H1 (cell line): ENCODE results near the gene RAP2C. TPM values are rescaled to one million over a fixed set of nuclear protein-coding genes. Genes with fewer than 3 reads are reported as not detected.

Source experiments
- CTCF ChIA-PET: fragments of 300-600 bp; sonication (Branson Sonifier 250); formaldehyde crosslinking; loops from one replicate; lab custom pipeline; 2021; ENCODE audit not compliant: partially characterized antibody; lab: Charles Lee
- POLR2A ChIA-PET: fragments of 300-600 bp; sonication (Branson Sonifier 250); formaldehyde crosslinking; loops from one replicate; lab custom pipeline; 2021; ENCODE audit warnings: inconsistent platforms; ENCODE audit not compliant: partially characterized antibody; lab: Charles Lee
- DNase-seq, 2 experiments: peaks; one replicate each; pipeline versions ENCODE4 v3.0.0 to v3.0.0-alpha.2; 2010 to 2022; ENCODE audit warnings: low spot score in 2 of 2, low read depth in 1 of 2, mixed read lengths in 1 of 2
- FAIRE-seq: peaks from 2 replicates; lab custom pipeline; 2011; peaks lifted over from hg19 to GRCh38; lab: Jason Lieb, UNC
- H2AFZ ChIP-seq: 2 replicates; pipeline ENCODE4 v1.8.1; 2012; ENCODE audit warnings: low read length, inconsistent platforms
- H2AK5ac ChIP-seq: 2 replicates; pipeline ENCODE4 v1.6.1; 2013; ENCODE audit warnings: low read depth, low read length
- H2BK120ac ChIP-seq: replicated peaks from 2 replicates; pipeline ENCODE3; 2013; ENCODE audit warnings: low read depth, low read length, inconsistent platforms
- H2BK12ac ChIP-seq: 2 replicates; pipeline ENCODE4 v1.6.1; 2013; ENCODE audit warnings: low read depth, low read length
- H2BK15ac ChIP-seq: 2 replicates; pipeline ENCODE4 v1.6.1; 2013; ENCODE audit warnings: low read length
- H2BK20ac ChIP-seq: 2 replicates; pipeline ENCODE4 v1.6.1; 2013; ENCODE audit warnings: low read length
- H2BK5ac ChIP-seq: 2 replicates; pipeline ENCODE4 v1.6.1; 2013; ENCODE audit warnings: low read depth, low read length
- H3K14ac ChIP-seq: 2 replicates; pipeline ENCODE4 v1.6.1; 2013; ENCODE audit warnings: inconsistent platforms; ENCODE audit not compliant: insufficient read length
- H3K18ac ChIP-seq: 2 replicates; pipeline ENCODE4 v1.6.1; 2013; ENCODE audit warnings: low read length; ENCODE audit errors: extremely low read depth
- H3K23ac ChIP-seq: 2 replicates; pipeline ENCODE4 v1.6.1; 2013; ENCODE audit warnings: inconsistent platforms; ENCODE audit not compliant: insufficient read length
- H3K23me2 ChIP-seq: 2 replicates; pipeline ENCODE4 v1.6.1; 2013; ENCODE audit warnings: low read depth, low read length
- H3K27ac ChIP-seq: 2 replicates; pipeline ENCODE4 v1.6.1; 2011; ENCODE audit warnings: low read depth, low read length, inconsistent platforms
- H3K27me3 ChIP-seq, 4 experiments: replicated peaks in 1 of 4; 1 replicate in 1 of 4; 2 replicates in 3 of 4; pipeline versions ENCODE4 v1.6.1 to v1.8.1; 2011 to 2013; ENCODE audit warnings: low read length in 3 of 4, mild to moderate bottlenecking in 3 of 4, inconsistent platforms in 2 of 4, mixed read lengths in 2 of 4, moderate library complexity in 1 of 4; ENCODE audit not compliant: control insufficient read depth in 3 of 4, insufficient read depth in 3 of 4; ENCODE audit errors: extremely low read depth in 1 of 4
- H3K36me3 ChIP-seq, 4 experiments: 2 replicates each; pipeline versions ENCODE4 v1.6.1 to v1.8.1; 2011 to 2013; ENCODE audit warnings: mild to moderate bottlenecking in 4 of 4, low read length in 3 of 4, moderate library complexity in 2 of 4, control low read depth in 1 of 4, inconsistent platforms in 1 of 4; ENCODE audit not compliant: insufficient read depth in 4 of 4, control insufficient read depth in 2 of 4
- H3K4ac ChIP-seq: replicated peaks from 2 replicates; pipeline ENCODE3; 2013; ENCODE audit warnings: low read length, low read depth, mixed read lengths, inconsistent platforms; ENCODE audit not compliant: insufficient read length
- H3K4me1 ChIP-seq, 4 experiments: replicated peaks in 1 of 4; 1 replicate in 1 of 4; 2 replicates in 3 of 4; pipeline versions ENCODE4 v1.6.1 to v1.8.1; 2011 to 2013; ENCODE audit warnings: low read length in 3 of 4, inconsistent platforms in 2 of 4, mixed read lengths in 1 of 4; ENCODE audit not compliant: insufficient read depth in 4 of 4, control insufficient read depth in 3 of 4
- H3K4me2 ChIP-seq, 2 experiments: 2 replicates each; pipeline versions ENCODE4 v1.6.1 to v1.8.1; 2011 to 2013; ENCODE audit warnings: low read depth in 2 of 2, low read length in 2 of 2, control low read depth in 1 of 2, inconsistent platforms in 1 of 2, mild to moderate bottlenecking in 1 of 2; ENCODE audit not compliant: insufficient read depth in 1 of 2
- H3K4me3 ChIP-seq, 4 experiments: fragments of 200-600, 300-600 bp in 1 of 4; sonication (generic), shearing (Covaris generic), sonication (Bioruptor Twin) in 1 of 4; 2 replicates each; pipeline versions ENCODE4 v1.5.1 to v1.8.1; 2011 to 2016; ENCODE audit warnings: low read length in 4 of 4, low read depth in 3 of 4, control low read depth in 2 of 4, inconsistent platforms in 2 of 4, mild to moderate bottlenecking in 2 of 4, mixed read lengths in 1 of 4, moderate library complexity in 1 of 4; ENCODE audit not compliant: insufficient read depth in 2 of 4; ENCODE audit errors: extremely low read depth in 1 of 4
- H3K56ac ChIP-seq: replicated peaks from 2 replicates; pipeline ENCODE3; 2013; ENCODE audit warnings: low read depth, mild to moderate bottlenecking, mixed read lengths, low read length, inconsistent platforms; ENCODE audit not compliant: insufficient read length
- H3K79me1 ChIP-seq: 2 replicates; pipeline ENCODE4 v1.6.1; 2013; ENCODE audit warnings: low read depth, low read length, control low read depth
- H3K79me2 ChIP-seq, 2 experiments: 2 replicates each; pipeline versions ENCODE4 v1.6.1 to v1.8.1; 2012 to 2013; ENCODE audit warnings: low read length in 2 of 2, mild to moderate bottlenecking in 2 of 2, inconsistent platforms in 1 of 2; ENCODE audit not compliant: insufficient read depth in 2 of 2, control insufficient read depth in 1 of 2
- H3K9ac ChIP-seq, 4 experiments: replicated peaks in 1 of 4; 1 replicate in 1 of 4; 2 replicates in 3 of 4; pipeline versions ENCODE4 v1.6.1 to v1.8.1; 2011 to 2013; ENCODE audit warnings: low read depth in 3 of 4, low read length in 3 of 4, control low read depth in 2 of 4, mild to moderate bottlenecking in 2 of 4, moderate library complexity in 2 of 4, inconsistent platforms in 1 of 4; ENCODE audit errors: extremely low read depth in 1 of 4
- H3K9me3 ChIP-seq, 2 experiments: 2 replicates each; pipeline versions ENCODE4 v1.6.1 to v1.8.1; 2012 to 2013; ENCODE audit warnings: mild to moderate bottlenecking in 2 of 2, moderate library complexity in 2 of 2, control low read depth in 1 of 2, inconsistent platforms in 1 of 2, low read depth in 1 of 2, low read length in 1 of 2, mixed read lengths in 1 of 2; ENCODE audit not compliant: insufficient read depth in 2 of 2
- H4K20me1 ChIP-seq, 2 experiments: replicated peaks in 1 of 2; 2 replicates each; pipeline versions ENCODE3 to v1.8.1; 2011 to 2013; ENCODE audit warnings: inconsistent platforms in 2 of 2, low read length in 2 of 2, mild to moderate bottlenecking in 1 of 2; ENCODE audit not compliant: insufficient read depth in 2 of 2, control insufficient read depth in 1 of 2
- H4K5ac ChIP-seq: 2 replicates; pipeline ENCODE4 v1.6.1; 2013; ENCODE audit warnings: low read length, low read depth, mixed read lengths, inconsistent platforms; ENCODE audit not compliant: insufficient read length
- H4K8ac ChIP-seq: 2 replicates; pipeline ENCODE4 v1.8.0; 2013; ENCODE audit warnings: mild to moderate bottlenecking, moderate library complexity, low read length, inconsistent platforms; ENCODE audit not compliant: insufficient read depth; ENCODE audit errors: extremely low read depth
- H4K91ac ChIP-seq: replicated peaks from 2 replicates; pipeline ENCODE3; 2013; ENCODE audit warnings: low read length, mixed read lengths, inconsistent platforms; ENCODE audit not compliant: insufficient read length
- BRCA1 ChIP-seq: IDR thresholded peaks from 2 replicates; pipeline ENCODE4 v1.6.1; 2012; ENCODE audit warnings: low read depth, low read length, improper control_type of control experiment
- CBX8 ChIP-seq: fragments of 300-800, 300-1000 bp; sonication (generic); IDR thresholded peaks from 2 replicates; pipeline ENCODE4 v1.7.1; 2016; ENCODE audit warnings: low read depth, low read length, borderline replicate concordance
- EGR1 ChIP-seq: IDR thresholded peaks from 2 replicates; pipeline ENCODE4 v1.6.1; 2011; ENCODE audit warnings: low read depth, low read length, borderline replicate concordance
- KDM5A ChIP-seq: fragments of 200-600 bp; IDR thresholded peaks from 2 replicates; pipeline ENCODE4 v1.7.1; 2012; ENCODE audit warnings: mild to moderate bottlenecking, low read length, inconsistent platforms, mixed read lengths
- PHF8 ChIP-seq: fragments of 200-600 bp; sonication (generic); conservative IDR thresholded peaks from 2 replicates; pipeline ENCODE4 v1.7.1; 2012; ENCODE audit warnings: low read depth, mild to moderate bottlenecking, inconsistent platforms, low read length, moderate library complexity
- POLR2A ChIP-seq, 2 experiments: IDR thresholded peaks; 1 replicate in 1 of 2; 2 replicates in 1 of 2; pipeline ENCODE4 v1.6.1; 2011; ENCODE audit warnings: low read depth in 2 of 2, low read length in 2 of 2, mild to moderate bottlenecking in 2 of 2; ENCODE audit errors: control extremely low read depth in 1 of 2
- RAD21 ChIP-seq, 2 experiments: IDR thresholded peaks in 1 of 2; conservative IDR thresholded peaks in 1 of 2; 2 replicates each; pipeline ENCODE4 v1.6.1; 2011; ENCODE audit warnings: low read depth in 2 of 2, low read length in 2 of 2, improper control_type of control experiment in 1 of 2, inconsistent platforms in 1 of 2, mild to moderate bottlenecking in 1 of 2, moderate library complexity in 1 of 2
- RXRA ChIP-seq: IDR thresholded peaks from 2 replicates; pipeline ENCODE4 v1.6.1; 2011; ENCODE audit warnings: low read depth, mild to moderate bottlenecking, low read length, moderate library complexity; ENCODE audit not compliant: insufficient read depth
- TAF1 ChIP-seq: IDR thresholded peaks from 2 replicates; pipeline ENCODE4 v1.6.1; 2011; ENCODE audit warnings: mild to moderate bottlenecking, low read depth, low read length
- TAF7 ChIP-seq: optimal IDR thresholded peaks from 2 replicates; pipeline ENCODE3; 2011; ENCODE audit warnings: low read depth, mild to moderate bottlenecking, inconsistent platforms, low read length, moderate library complexity, borderline replicate concordance
- whole genome bisulfite sequencing, 2 experiments: shearing (Covaris generic) in 1 of 2; methylation state at CpG; one replicate each; pipeline versions ENCODE4 v1.1.6 to v1.1.7; 2013 to 2015; ENCODE audit warnings: low lambda C conversion rate in 2 of 2, mixed read lengths in 2 of 2, inconsistent platforms in 1 of 2, low coverage in 1 of 2, missing lambda C conversion rate in 1 of 2; ENCODE audit not compliant: insufficient replicate concordance in 2 of 2, insufficient coverage in 1 of 2, insufficient read length in 1 of 2; ENCODE audit errors: extremely low coverage in 1 of 2, missing lambda C conversion rate in 1 of 2; 5-methylcytosine and 5-hydroxymethylcytosine counted together
- polyA plus RNA-seq, 7 experiments: library from polyadenylated mRNA; depleted of rRNA in 3 of 7; stranded (reverse) in 5 of 7; unstranded in 2 of 7; fragments of >200 nt in 5 of 7; fragments of 200-250 nt in 2 of 7; gene quantifications; 1 replicate in 5 of 7; 2 replicates in 1 of 7; 4 replicates in 1 of 7; pipeline versions ENCODE4 v1.2.1 to v1.2.3, GENCODE V29; 2011 to 2013; ENCODE audit warnings: missing spikeins in 2 of 7, mixed read lengths in 2 of 7
- total RNA-seq: library from RNA; stranded (reverse); fragmentation: NEBNext Ultra II Directional; extraction: Animal tissue kit (Norgen Biotek cat#: 25700); gene quantifications from 2 replicates; pipeline ENCODE4 v1.2.1, GENCODE V29; 2021
- TF ChIP-seq, protein P1 (sequence below): IDR thresholded peaks from 2 replicates; pipeline ENCODE4 v1.6.1; 2012; ENCODE audit warnings: inconsistent platforms

The RAP2C gene
- total and polyA plus RNA-seq, 2 of the 8 experiments (the other 6 are each of a cell fraction or from before 2014, with no cell fraction given) = 4.7 to 20.5 TPM

DNA sequence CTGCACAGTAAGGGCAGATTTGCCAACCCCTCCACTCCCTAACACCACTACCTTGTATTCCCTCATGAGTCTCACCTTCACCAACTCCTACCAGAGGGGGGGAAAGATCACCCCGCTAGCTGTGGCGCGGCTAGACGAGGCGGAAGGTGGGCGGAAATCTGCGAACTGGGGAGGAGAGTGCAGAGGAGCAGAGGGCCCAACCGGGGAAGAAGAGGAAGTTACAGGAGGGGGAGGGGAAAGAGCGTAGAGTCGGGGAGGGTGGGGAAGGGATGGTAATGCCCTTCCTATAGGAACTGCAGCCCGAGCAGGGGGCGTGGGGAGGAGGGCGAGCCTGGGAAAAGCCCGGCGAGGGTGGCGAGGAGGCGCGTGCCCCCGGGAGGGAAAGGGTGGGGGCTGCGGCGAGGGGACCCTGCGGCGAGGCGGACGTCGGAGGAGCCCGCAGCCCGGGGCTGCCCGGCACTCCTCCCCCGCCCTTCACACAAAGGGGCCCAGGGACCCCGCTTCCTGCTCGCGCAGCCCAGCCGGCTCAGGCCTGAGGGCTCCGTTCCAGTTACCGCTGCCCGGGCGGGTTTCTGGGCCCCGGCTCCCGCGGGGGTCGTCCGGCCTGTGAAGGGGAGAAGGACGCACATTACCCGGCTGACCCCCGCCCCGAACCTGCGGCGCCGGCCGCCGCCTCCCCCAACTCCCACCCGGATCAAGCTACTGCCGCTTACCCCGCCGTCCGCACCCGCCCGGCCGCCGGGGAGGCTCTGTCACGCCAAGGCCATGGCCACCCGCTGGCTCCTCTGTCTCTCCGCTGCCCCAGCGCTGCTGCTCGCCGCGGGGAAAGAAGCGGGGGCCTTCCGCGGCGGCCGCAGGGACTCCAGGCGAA lies 1.8 kb downstream of the RAP2C start:
- Histone ChIP-seq H3K79me1 (no peaks in the 10 kb centered on the region), H3K79me2 (peaks cover 0 to 25% of the 10 kb centered on the region in 2 experiments; a peak in 3 of 4 replicates), H2AFZ (no peak overlapping the region), H4K20me1 (no peaks in the 10 kb centered on the region), H4K91ac (no peak overlapping the region), H3K23ac (no peak overlapping the region), H3K9ac (peak overlapping the region; percentile 56 to 78 (median 66)), H3K27ac (peak overlapping the region; percentile 73; the same call in 1 of the 2 replicates), H2BK5ac (peak overlapping the region; percentile 52), H3K4me1 (no peaks in the 10 kb centered on the region), H3K23me2 (peaks cover 5% of the 10 kb centered on the region; the same call in 1 of the 2 replicates), H3K14ac (no peak overlapping the region), H2AK5ac (no peak overlapping the region), H3K9me3 (no peaks in the 10 kb centered on the region), H3K36me3 (peaks cover 2 to 18% (median 5%) of the 10 kb centered on the region in 4 experiments; a peak in 6 of 8 replicates), H2BK12ac (no peak overlapping the region), H2BK20ac (no peak overlapping the region), H4K5ac (no peak overlapping the region), H4K8ac (no peak overlapping the region), H3K4me2 (peak overlapping the region; percentile 68 to 74), H3K4me3 (peak overlapping the region; percentile 57 to 85 (median 64)), H3K56ac (no peak overlapping the region), H3K27me3 (no peaks in the 10 kb centered on the region), H3K18ac (no peak overlapping the region; the same call in 1 of the 2 replicates), H2BK15ac (no peak overlapping the region), H2BK120ac (no peak overlapping the region), H3K4ac (no peak overlapping the region)
- 0% methylated on average over 7 of the region's 74 CpGs; no CpG with 5 or more reads in 1 of the 2 experiments for WGBS, 2 experiments
- CTCF ChIA-PET = interaction anchor here (0.6 to 1.0 kb wide), 2 partner anchors 122 to 125 kb away, joined by 3 to 5 read pairs; no protein-coding TSS in a partner anchor
- POLR2A ChIA-PET = interaction anchor here (0.7 to 1.3 kb wide), 3 partner anchors 18 to 387 kb away, joined by 3 read pairs; partner anchors contain the start of gene STK26
- DNase-seq = peak; percentile 38 to 66
- no peak for FAIRE-seq
- TF ChIP-seq CBX8 (no peak), PHF8 (peak; percentile 47; the same call in 1 of the 2 replicates), TAF7 (no peak), POLR2A (IDR thresholded peaks at IDR 0.05; ENCODE audit: control extremely low read depth in 1 of 2, low read depth in 2 of 2, low read length in 2 of 2) (peak in 1 of 2 experiments; percentile 46; a peak in 1 of 3 replicates), EGR1 (peak; percentile 71), RXRA (no peak), RAD21 (IDR thresholded peaks at IDR 0.05 in 1 of 2, conservative IDR thresholded peaks at IDR 0.05 in 1 of 2; ENCODE audit: low read depth in 2 of 2, low read length in 2 of 2) (no peak; a peak in 1 of 4 replicates), BRCA1 (no peak), TAF1 (peak; percentile 48; the same call in 1 of the 2 replicates), KDM5A (no peak)
- TF ChIP-seq, protein P1, sequence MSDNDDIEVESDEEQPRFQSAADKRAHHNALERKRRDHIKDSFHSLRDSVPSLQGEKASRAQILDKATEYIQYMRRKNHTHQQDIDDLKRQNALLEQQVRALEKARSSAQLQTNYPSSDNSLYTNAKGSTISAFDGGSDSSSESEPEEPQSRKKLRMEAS = peak; percentile 26; the same call in 1 of the 2 replicates
